CD4-positive, alpha-beta T cell (primary cell): ENCODE results near the gene PTRH1. TPM values are rescaled to one million over a fixed set of nuclear protein-coding genes. Genes with fewer than 3 reads are reported as not detected.

Experiments used
- ATAC-seq: fragments of 200-7000 bp; cut with Tn5 transposase; one replicate; pipeline ENCODE4 v1.10.0; 2022; ENCODE audit warnings: mild to moderate bottlenecking; ENCODE audit not compliant: poor library complexity
- CTCF ChIA-PET: fragments of 350-600 bp; sonication (Branson Sonifier 250); formaldehyde crosslinking; loops from one replicate; lab custom pipeline; 2021; ENCODE audit warnings: antibody characterized with exemption, inconsistent platforms; lab: Charles Lee
- POLR2A ChIA-PET: fragments of 350-600 bp; sonication (Branson Sonifier 250); formaldehyde crosslinking; loops from one replicate; lab custom pipeline; 2021; ENCODE audit warnings: antibody characterized with exemption, inconsistent platforms; lab: Charles Lee
- DNase-seq, 14 experiments: peaks; one replicate each; pipeline ENCODE4 v3.0.0-alpha.2; 2013 to 2020; ENCODE audit warnings: mixed read lengths in 2 of 14
- H3K27ac ChIP-seq, 2 donors: one replicate each; pipeline versions ENCODE4 v1.5.1 to v1.7.0; 2013; ENCODE audit warnings: low read length in 2 of 2, low read depth in 1 of 2, mild to moderate bottlenecking in 1 of 2
- H3K27me3 ChIP-seq, 2 experiments: 1 replicate in 1 of 2; 2 replicates in 1 of 2; pipeline versions ENCODE4 v1.6.1 to v1.7.0; 2013; ENCODE audit warnings: low read length in 2 of 2, control low read depth in 1 of 2, mild to moderate bottlenecking in 1 of 2, moderate library complexity in 1 of 2; ENCODE audit not compliant: insufficient read depth in 2 of 2, control insufficient read depth in 1 of 2
- H3K36me3 ChIP-seq: one replicate; pipeline ENCODE4 v1.6.1; 2013; ENCODE audit warnings: low read length, control low read depth; ENCODE audit not compliant: insufficient read depth
- H3K4me1 ChIP-seq: one replicate; pipeline ENCODE4 v1.6.1; 2013; ENCODE audit warnings: low read length, control low read depth; ENCODE audit not compliant: insufficient read depth
- H3K4me3 ChIP-seq: one replicate; pipeline ENCODE4 v1.5.1; 2013; ENCODE audit warnings: mild to moderate bottlenecking, low read length, moderate library complexity
- H3K9me3 ChIP-seq, 2 experiments: 1 replicate in 1 of 2; 2 replicates in 1 of 2; pipeline versions ENCODE4 v1.6.1 to v1.7.0; 2013; ENCODE audit warnings: low read length in 2 of 2, mild to moderate bottlenecking in 2 of 2, control low read depth in 1 of 2, moderate library complexity in 1 of 2; ENCODE audit not compliant: control insufficient read depth in 1 of 2, insufficient read depth in 1 of 2
- H3K27ac Mint-ChIP-seq: one replicate; pipeline ENCODE4 v1.8.0; 2020; ENCODE audit warnings: mixed read lengths
- H3K27me3 Mint-ChIP-seq: one replicate; pipeline ENCODE4 v1.8.0; 2021; ENCODE audit warnings: mixed read lengths
- H3K36me3 Mint-ChIP-seq: one replicate; pipeline ENCODE4 v1.8.0; 2021; ENCODE audit warnings: low read depth, mixed read lengths
- H3K4me1 Mint-ChIP-seq: one replicate; pipeline ENCODE4 v1.8.0; 2021; ENCODE audit warnings: low read depth, mixed read lengths
- H3K4me3 Mint-ChIP-seq: one replicate; pipeline ENCODE4 v1.8.0; 2020; ENCODE audit warnings: mild to moderate bottlenecking, mixed read lengths
- H3K9me3 Mint-ChIP-seq: one replicate; pipeline ENCODE4 v1.8.0; 2020; ENCODE audit warnings: mixed read lengths
- intact Hi-C, 2 experiments: fragments of 100-400 bp; cut with DNase I in 1 of 2; cut with micrococcal nuclease in 1 of 2; formaldehyde crosslinking; loops; one replicate each; pipeline versions ENCODE4 v1.15.1 to v1.9.0; 2023 to 2025; cut with DNase I, micrococcal nuclease
- total RNA-seq, 174 experiments: library from RNA in 2 of 174; stranded (reverse) in 2 of 174; gene quantifications; one replicate each; pipeline ENCODE4 v1.2.3 and lab custom pipeline; 2021 to 2026
- TF ChIP-seq, protein P1 (sequence below): fragments of 200-600 bp; IDR thresholded peaks from one replicate; pipeline ENCODE4 v1.8.0; 2022; ENCODE audit warnings: antibody characterized with exemption, mild to moderate bottlenecking

The PTRH1 gene
- total RNA-seq, 2 experiments from 2014 or later = 4.5 to 5.9 TPM

DNA sequence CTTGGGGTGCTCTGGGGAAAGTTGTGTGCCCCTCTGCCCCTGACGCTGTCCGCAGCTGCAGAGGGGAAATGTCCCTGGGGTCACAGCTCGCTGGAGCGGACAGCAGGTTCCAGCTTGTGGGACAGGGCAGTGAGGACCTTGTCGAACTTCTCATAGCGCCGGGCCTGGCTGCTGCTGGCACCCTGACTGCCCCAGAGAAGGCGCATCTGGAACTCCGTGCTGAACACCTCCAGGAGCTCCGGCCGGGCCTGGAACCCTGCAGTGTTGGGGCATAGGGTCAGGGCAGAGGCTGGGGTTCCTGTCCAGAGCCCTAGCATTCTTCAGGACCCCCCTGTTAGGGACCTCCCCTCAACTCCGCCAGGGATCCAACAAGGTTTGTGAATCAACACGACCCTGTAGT, 23.2 kb upstream of the PTRH1 start:
- ChIA-PET CTCF (no interaction called here), POLR2A (no interaction called here)
- Histone ChIP-seq H3K4me3 (no peak overlapping the region), H3K36me3 (peaks cover 48% of the 10 kb centered on the region), H3K27ac (no peak overlapping the region), H3K9me3 (no peaks in the 10 kb centered on the region), H3K4me1 (peaks cover 22% of the 10 kb centered on the region), H3K27me3 (no peaks in the 10 kb centered on the region)
- H3K4me3 Mint-ChIP-seq = no peak overlapping the region
- H3K4me1 Mint-ChIP-seq = peaks cover 16% of the 10 kb centered on the region
- no peaks in the 10 kb centered on the region for H3K9me3 Mint-ChIP-seq
- ATAC-seq = no peak
- no peaks in the 10 kb centered on the region for H3K27me3 Mint-ChIP-seq
- intact Hi-C loops = loop anchor here in 1 of 2 experiments (5.0 to 10.0 kb wide), 2 partner anchors 169 to 524 kb away; no protein-coding TSS in a partner anchor
- no peak for DNase-seq
- peak overlapping the region; percentile 27 for H3K27ac Mint-ChIP-seq
- TF ChIP-seq, protein P1, sequence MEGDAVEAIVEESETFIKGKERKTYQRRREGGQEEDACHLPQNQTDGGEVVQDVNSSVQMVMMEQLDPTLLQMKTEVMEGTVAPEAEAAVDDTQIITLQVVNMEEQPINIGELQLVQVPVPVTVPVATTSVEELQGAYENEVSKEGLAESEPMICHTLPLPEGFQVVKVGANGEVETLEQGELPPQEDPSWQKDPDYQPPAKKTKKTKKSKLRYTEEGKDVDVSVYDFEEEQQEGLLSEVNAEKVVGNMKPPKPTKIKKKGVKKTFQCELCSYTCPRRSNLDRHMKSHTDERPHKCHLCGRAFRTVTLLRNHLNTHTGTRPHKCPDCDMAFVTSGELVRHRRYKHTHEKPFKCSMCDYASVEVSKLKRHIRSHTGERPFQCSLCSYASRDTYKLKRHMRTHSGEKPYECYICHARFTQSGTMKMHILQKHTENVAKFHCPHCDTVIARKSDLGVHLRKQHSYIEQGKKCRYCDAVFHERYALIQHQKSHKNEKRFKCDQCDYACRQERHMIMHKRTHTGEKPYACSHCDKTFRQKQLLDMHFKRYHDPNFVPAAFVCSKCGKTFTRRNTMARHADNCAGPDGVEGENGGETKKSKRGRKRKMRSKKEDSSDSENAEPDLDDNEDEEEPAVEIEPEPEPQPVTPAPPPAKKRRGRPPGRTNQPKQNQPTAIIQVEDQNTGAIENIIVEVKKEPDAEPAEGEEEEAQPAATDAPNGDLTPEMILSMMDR = no peak
- H3K36me3 Mint-ChIP-seq = peaks cover 40% of the 10 kb centered on the region

DNA sequence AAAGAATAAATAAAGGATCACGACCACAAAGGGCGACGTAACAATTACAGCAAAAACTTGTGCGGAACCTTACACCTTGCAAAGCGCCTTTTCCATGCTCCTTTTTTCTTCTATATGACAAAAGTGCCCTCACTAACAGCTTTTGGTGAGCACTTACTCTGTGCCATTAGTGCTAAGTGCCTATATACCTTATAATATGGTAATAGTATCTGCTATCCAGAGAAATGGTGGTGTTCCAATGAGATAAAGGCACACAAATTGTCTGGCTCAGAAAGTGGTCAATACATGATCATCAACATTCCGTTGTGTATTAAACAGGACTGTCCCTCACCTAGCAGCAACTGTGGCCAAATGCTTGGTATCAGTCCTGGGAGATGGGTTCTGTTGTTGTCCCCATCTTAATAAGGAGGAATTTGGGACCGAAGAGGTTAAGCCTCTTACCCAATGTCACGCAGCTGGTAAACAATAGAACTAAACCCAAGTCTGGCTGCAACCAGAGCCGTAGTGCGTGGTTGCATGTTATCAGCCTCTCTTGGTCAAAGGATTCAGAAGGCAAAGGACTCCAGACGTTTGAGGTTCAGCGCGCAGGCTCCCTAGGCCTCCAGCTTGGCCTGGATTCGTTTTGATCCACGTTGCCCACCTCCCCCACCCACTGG, 20.2 kb upstream of the PTRH1 start:
- Mint-ChIP-seq H3K4me1 (peaks cover 16% of the 10 kb centered on the region), H3K27me3 (no peaks in the 10 kb centered on the region), H3K27ac (peak overlapping the region; percentile 83), H3K9me3 (no peaks in the 10 kb centered on the region), H3K4me3 (peak overlapping the region; percentile 99), H3K36me3 (peaks cover 27% of the 10 kb centered on the region)
- peaks cover 48% of the 10 kb centered on the region for H3K36me3 ChIP-seq
- no peaks in the 10 kb centered on the region for H3K27me3 ChIP-seq
- no peaks in the 10 kb centered on the region for H3K9me3 ChIP-seq
- H3K4me1 ChIP-seq = peaks cover 22% of the 10 kb centered on the region
- intact Hi-C loops = loop anchor here (1.0 to 10.0 kb wide), 8 partner anchors 36 to 795 kb away; partner anchors contain the start of gene ST6GALNAC4 (in 1 of the 2)
- no peak overlapping the region for H3K4me3 ChIP-seq
- ATAC-seq (no peak), DNase-seq (peak in 1 of 14 experiments; percentile 44)
- TF ChIP-seq, protein P1 = no peak
- POLR2A ChIA-PET = interaction anchor here (0.6 to 2.3 kb wide), 15 partner anchors 15 to 491 kb away, joined by 3 to 40 read pairs (median 7); partner anchors contain the start of genes CDK9, LRSAM1, PIP5KL1 and PTRH1
- peak overlapping the region; percentile 73 to 75 for H3K27ac ChIP-seq
- CTCF ChIA-PET = interaction anchor here (0.6 to 3.2 kb wide), 29 partner anchors 10 to 332 kb away, joined by 3 to 43 read pairs (median 6); partner anchors contain the start of genes CDK9, NAIF1, PTRH1 and SH2D3C

GRCh38 chr9:127734747-127735529, 19.5 kb upstream of the PTRH1 start, which contains the start of gene TOR2A:
Gene TOR2A, minus strand, starts transcription at chr9:127735294. Its CDS starts 24 bp downstream, at chr9:127735270.
- H3K4me1 Mint-ChIP-seq = peaks cover 16% of the 10 kb centered on the region
- H3K27ac ChIP-seq = peak within 1 kb of the TSS; percentile 73 to 75
- TF ChIP-seq, protein P1 = peak; percentile 81
- peaks cover 41% of the 10 kb centered on the region for H3K36me3 ChIP-seq
- H3K27me3 ChIP-seq = no peaks in the 10 kb centered on the region
- H3K27ac Mint-ChIP-seq = peak within 1 kb of the TSS; percentile 83
- peak; percentile 97 to 100 (median 98) for DNase-seq
- peak; percentile 93 for ATAC-seq
- peak within 1 kb of the TSS; percentile 61 for H3K4me3 ChIP-seq
- no peaks in the 10 kb centered on the region for H3K27me3 Mint-ChIP-seq
- CTCF ChIA-PET = interaction anchor here (0.6 to 3.2 kb wide), 48 partner anchors 11 to 332 kb away, joined by 3 to 43 read pairs (median 5); partner anchors contain the start of genes CDK9, FPGS, NAIF1 and PTRH1
- POLR2A ChIA-PET = interaction anchor here (0.6 to 2.3 kb wide), 19 partner anchors 15 to 541 kb away, joined by 3 to 40 read pairs (median 6); partner anchors contain the start of genes CDK9, GOLGA2, LRSAM1 and PIP5KL1
- peak within 1 kb of the TSS; percentile 99 for H3K4me3 Mint-ChIP-seq
- intact Hi-C loops = loop anchor here (1.0 to 10.0 kb wide), 12 partner anchors 36 to 794 kb away; partner anchors contain the start of genes ST6GALNAC4 (in 1 of the 2) and STXBP1 (in 1 of the 2)
- H3K36me3 Mint-ChIP-seq = peaks cover 27% of the 10 kb centered on the region
- H3K9me3 Mint-ChIP-seq = no peaks in the 10 kb centered on the region
- no peaks in the 10 kb centered on the region for H3K9me3 ChIP-seq
- peaks cover 22% of the 10 kb centered on the region for H3K4me1 ChIP-seq
